ENCODE measurements around the gene VWDE.

- TF ChIP-seq SP1 (IDR thresholded peaks at IDR 0.05) (no peak), FOXK2 (IDR thresholded peaks at IDR 0.05) (no peak), SUZ12 (IDR thresholded peaks at IDR 0.05) (no peak), NFRKB (IDR thresholded peaks at IDR 0.05) (no peak), ELF4 (IDR thresholded peaks at IDR 0.05) (no peak)
Observed at GRCh38 chr7:12369072-12369471, 34.6 kb downstream of the VWDE start.

All from HEK293T (cell line).